CMK (cell line): Measurements from ENCODE around the gene C1QTNF6.

Experiments
- DNase-seq: peaks from one replicate; pipeline ENCODE4 v3.0.0-alpha.2; 2010; ENCODE audit warnings: low read depth

The C1QTNF6 gene

GRCh38 chr22:37162221-37163095 is 25.6 kb downstream of the C1QTNF6 start:
- no peak for DNase-seq

DNA sequence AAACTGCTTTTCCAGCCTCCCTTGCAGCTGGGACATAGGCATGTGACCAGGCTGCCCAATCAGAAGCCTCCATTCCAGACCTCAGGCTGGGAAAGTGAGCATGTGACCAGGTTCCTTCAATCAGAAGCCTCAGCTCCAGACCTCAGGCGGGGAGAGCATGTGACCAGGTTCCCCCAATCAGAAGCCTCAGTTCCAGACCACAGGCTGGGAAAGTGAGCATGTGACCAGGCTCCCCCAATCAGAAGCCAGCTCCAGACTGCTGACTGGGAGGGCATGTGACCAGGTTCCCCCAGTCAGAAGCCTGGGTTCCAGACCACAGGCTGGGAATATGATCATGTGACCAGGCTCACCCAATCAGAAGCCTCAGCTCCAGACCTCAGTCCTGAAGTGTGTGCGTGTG is 26.6 kb downstream of the C1QTNF6 start:
- DNase-seq = peak; percentile 49

DNA sequence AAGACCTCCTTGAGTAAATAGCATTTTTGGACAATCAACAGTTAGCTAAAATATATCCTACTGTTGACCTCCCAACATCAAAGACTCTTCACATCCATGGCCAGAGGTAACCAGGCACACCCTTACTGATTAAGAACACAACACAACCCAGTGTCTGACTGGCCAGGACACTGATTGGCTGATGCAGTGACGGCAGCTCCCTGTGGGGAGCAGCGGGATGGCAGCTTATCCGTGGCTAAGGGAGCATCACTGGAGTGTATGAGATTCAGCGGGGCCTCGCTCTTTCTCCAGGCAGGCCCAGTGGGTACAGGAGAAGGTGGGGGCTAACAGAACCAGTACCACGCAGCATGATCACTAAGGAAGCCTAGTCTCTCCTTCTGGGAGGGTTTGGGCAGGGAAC is 28.0 kb downstream of the C1QTNF6 start:
- DNase-seq = no peak

- DNase-seq = no peak
These were observed 29.1 kb downstream of the C1QTNF6 start for GRCh38 chr22:37158963-37159290.

DNA sequence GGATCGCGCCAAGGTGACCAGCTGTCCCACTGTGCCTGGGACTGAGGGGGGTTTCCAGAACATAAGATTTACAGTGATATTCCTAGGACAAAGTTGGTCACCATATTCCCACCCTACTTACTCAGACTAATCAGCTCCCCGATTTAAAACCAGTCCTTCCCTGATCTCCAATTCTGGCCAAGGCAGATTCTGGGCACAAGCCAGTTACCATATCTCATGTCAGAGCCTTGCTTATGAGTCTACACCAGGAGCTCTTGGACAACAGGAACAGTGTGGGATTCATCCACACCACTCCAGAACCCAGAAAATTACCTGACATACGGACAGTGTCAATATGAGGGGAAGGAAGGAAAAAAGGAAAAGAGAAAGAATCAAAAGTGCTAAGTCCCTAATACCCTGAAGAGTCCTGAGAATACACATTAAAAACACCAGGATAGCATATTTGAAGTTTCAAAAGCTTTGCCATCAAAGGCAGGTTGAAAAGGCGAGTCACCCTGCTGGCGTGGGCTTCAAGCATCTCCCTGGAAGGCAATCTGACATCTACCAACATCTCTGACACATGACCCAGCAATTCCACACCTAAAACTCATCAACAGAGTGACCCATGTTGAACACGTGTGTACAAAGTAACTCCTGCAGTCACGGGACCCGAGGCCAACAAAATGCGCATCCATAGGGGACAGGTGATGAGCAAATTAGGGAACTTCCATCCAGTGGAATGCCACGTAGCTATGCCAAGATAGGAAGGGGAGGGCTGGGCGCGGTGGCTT is 30.3 kb downstream of the C1QTNF6 start:
- DNase-seq = no peak

DNA sequence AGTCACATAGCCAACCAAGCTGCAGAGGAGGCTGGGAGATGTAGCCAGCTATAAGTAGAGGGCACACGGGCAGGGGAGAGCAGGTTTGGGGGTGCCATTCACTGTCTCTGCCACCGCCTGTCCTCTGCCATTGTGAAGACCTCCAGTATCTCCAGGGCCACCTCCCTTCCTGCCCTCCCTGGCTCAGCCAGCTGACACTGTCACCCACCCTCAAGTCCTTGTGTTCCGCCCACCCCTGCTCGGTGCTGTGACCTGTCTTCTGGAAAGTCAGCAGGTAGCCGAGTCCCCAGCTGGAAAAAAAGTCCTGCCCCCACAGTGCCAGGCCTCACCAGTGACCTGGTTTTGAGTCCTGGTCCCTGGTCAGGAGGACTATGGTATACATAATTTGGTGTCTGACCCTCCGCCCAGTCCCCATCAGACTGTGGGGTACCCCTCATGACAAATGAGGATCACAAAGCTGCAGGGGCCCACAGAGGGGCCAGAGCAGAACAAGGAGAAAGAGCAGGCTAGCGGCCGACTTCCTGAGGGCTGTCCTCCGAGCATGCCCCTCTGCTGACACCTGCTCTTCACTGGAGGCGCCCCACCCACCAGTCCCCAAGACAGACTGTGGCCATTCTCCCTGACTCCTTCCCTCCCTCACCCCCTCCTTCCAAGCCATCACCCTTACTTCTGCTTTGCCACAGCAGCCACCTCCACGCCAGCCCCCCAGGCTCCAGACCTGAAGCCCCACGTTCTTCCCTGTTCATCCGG is 31.2 kb downstream of the C1QTNF6 start:
- DNase-seq = no peak

DNA sequence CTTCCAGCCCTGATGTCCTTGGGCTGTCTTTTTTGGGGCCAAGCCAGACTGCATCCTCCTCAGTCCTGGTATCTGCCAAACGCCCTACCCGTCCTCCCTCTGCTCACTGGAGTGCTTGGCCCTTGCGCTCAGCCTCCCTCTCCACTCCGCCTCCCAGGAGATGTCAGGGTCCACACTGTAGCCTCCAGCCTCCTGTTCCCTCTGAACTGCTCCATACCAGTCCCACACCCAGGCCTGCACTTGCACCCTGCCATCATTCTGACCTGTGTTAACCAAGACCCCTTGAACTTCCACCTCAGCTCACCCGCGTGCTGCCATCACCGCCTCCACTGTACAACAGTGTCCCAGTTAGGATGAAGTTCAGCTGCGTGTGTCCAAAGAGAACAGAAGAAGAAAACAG is 32.1 kb downstream of the C1QTNF6 start:
- no peak for DNase-seq

GRCh38 chr22:37154925-37155712 is 32.9 kb downstream of the C1QTNF6 start:
- DNase-seq = no peak

DNA sequence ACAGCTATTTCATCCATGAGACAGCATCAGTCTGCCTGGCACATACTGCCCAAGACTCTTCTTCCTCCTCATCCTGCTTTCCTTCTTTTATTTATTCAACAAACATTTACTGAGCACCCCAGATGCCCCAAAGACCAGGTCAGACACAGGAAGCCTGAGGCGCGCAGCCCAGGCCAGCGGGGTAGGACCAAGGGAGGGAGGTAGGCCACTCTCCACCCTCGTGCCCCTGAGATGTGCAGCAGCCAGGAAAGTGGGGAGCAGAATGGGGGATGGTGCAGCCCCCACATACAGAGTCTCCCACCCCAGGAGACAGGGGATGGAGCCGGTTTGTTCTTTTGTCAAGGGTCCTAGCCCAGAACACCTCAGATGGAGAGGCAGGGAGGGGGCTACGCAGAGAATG is 34.1 kb downstream of the C1QTNF6 start:
- no peak for DNase-seq

DNA sequence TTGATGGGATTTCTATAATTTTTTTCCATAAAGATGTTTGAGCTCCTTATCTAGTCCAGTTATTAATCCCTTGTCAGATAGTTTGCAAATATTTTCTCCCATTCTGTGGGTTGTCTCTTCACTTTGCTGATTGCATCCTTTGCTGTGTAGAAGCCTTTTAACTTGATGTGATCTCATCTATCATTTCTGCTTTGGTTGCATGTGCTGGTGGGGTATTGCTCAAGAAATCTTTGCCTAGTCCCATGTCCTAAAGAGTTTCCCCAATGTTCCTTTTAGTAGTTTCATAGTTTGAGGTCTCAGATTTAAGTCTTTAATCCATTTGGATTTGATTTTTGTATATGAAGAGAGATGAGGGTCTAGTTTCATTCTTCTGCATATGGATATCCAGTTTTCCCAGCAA is 36.6 kb downstream of the C1QTNF6 start:
- no peak for DNase-seq

GRCh38 chr22:37150701-37151100 is 37.3 kb downstream of the C1QTNF6 start:
- DNase-seq = no peak

GRCh38 chr22:37148742-37149665 is 39.0 kb downstream of the C1QTNF6 start:
- DNase-seq = no peak

DNA sequence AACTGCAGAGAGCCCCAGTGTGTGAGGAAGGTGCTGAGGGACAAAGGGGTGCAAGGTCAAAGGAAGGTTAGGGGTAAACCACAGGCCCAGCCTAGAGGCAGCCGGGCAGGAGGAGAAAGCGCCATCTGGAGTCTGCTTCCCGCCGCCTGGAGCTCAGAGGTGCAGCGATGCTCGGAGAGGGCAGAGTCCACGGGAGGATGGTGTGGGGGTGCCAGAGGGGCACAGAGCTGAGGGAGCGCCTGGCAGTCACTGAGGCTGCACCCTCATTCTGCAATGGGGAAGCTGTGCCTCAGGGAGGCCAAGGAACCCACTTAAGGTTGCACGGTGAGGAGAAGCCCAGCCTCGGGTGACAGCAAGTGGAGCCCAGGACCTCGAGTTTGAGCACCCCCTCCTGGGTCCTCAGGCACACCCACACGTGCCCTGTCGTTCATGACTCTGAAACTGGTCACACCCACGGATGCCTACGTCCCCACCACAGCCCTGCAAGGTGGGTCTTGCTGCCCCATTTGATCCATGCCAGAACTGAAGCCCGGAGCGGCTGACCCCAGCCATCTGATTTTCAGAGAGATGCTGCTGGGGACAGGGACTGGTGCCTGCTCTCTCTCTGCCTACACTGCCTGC is 39.9 kb downstream of the C1QTNF6 start:
- DNase-seq = no peak

- DNase-seq = no peak
These were observed 40.7 kb downstream of the C1QTNF6 start for GRCh38 chr22:37147186-37147990.

GRCh38 chr22:37146507-37147180 is 41.4 kb downstream of the C1QTNF6 start:
- DNase-seq = no peak

DNA sequence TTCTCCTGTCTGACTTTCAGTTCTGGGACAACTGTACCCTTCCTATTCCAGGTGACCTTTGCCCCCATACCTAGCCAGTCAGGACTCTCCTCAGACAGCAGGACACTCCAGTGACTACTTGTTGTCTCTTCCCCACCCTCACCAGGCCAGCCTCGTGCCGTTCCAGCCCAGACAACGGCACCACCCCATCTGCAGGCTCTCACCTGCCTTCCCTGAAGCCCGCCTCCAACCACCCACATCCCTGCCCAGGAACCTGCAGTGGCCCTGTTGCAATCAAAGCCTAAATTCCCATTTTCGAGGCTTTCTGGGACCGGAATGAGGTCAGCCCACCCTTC is 42.0 kb downstream of the C1QTNF6 start:
- DNase-seq = no peak

GRCh38 chr22:37145180-37146050 is 42.6 kb downstream of the C1QTNF6 start:
- no peak for DNase-seq

GRCh38 chr22:37144180-37144554 is 43.9 kb downstream of the C1QTNF6 start:
- no peak for DNase-seq
